Chondrocyte (in vitro differentiated cells): ENCODE measurements around the gene CSNK2A2. TPM values are rescaled to one million over a fixed set of nuclear protein-coding genes. Genes with fewer than 3 reads are reported as not detected.

Source experiments
- DNase-seq: peaks from one replicate; pipeline ENCODE4 v3.0.0; 2021; ENCODE audit warnings: mixed read lengths, low spot score
- H3K27ac Mint-ChIP-seq: one replicate; pipeline ENCODE4 v1.8.0; 2021; ENCODE audit warnings: mild to moderate bottlenecking, moderate library complexity, mixed read lengths; ENCODE audit not compliant: unreplicated experiment
- H3K27me3 Mint-ChIP-seq: 2 replicates; pipeline ENCODE4 v1.8.0; 2021; ENCODE audit warnings: low read depth, mixed read lengths
- H3K36me3 Mint-ChIP-seq: 2 replicates; pipeline ENCODE4 v1.8.0; 2021; ENCODE audit warnings: low read depth, mixed read lengths
- H3K4me1 Mint-ChIP-seq: 2 replicates; pipeline ENCODE4 v1.8.0; 2021; ENCODE audit warnings: low read depth, mild to moderate bottlenecking, mixed read lengths
- H3K4me3 Mint-ChIP-seq: one replicate; pipeline ENCODE4 v1.8.0; 2021; ENCODE audit warnings: mild to moderate bottlenecking, moderate library complexity, mixed read lengths; ENCODE audit not compliant: unreplicated experiment
- H3K9me3 Mint-ChIP-seq: 2 replicates; pipeline ENCODE4 v1.8.0; 2021; ENCODE audit warnings: low read depth, mixed read lengths
- CTCF ChIP-seq: fragments of 200-600 bp; sonication (generic); IDR thresholded peaks from 2 replicates; pipeline ENCODE4 v1.5.0; 2021; ENCODE audit warnings: antibody characterized with exemption, mild to moderate bottlenecking, moderate library complexity
- total RNA-seq: library from RNA; stranded (reverse); gene quantifications from 3 replicates; pipeline ENCODE4 v1.2.1, GENCODE V29; 2021

CSNK2A2 gene
- total RNA-seq, 1 donor from 2014 or later = 69.6 TPM

- Mint-ChIP-seq H3K9me3 (peaks cover 9% of the 10 kb centered on the region), H3K27me3 (peaks cover 30% of the 10 kb centered on the region), H3K4me1 (peaks cover 4% of the 10 kb centered on the region), H3K36me3 (peaks cover 2% of the 10 kb centered on the region), H3K4me3 (no peak overlapping the region), H3K27ac (no peak overlapping the region)
- TF ChIP-seq CTCF = no peak
- no peak for DNase-seq
These were observed 21.5 kb upstream of the CSNK2A2 start for GRCh38 chr16:58219432-58219831.

DNA sequence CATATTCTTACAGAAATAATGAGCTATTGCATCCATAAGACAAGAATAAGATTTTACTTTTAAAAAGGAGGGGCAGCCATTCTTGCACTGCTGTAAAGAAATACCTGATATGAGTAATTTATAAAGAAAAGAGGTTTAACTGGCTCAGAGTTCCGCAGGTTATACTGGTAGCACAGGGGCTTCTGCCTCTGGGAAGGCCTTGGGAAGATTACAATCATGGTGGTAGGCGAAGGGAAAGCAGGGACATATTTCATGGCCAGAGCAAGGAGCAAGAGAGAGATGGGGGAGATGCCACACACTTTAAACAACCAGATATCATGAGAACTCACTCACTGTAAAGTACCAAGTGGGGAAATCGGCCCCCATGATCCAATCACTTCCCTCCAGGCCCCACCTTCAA is 20.9 kb upstream of the CSNK2A2 start:
- Mint-ChIP-seq H3K9me3 (peaks cover 9% of the 10 kb centered on the region), H3K4me3 (no peak overlapping the region), H3K27ac (no peak overlapping the region), H3K36me3 (peaks cover 2% of the 10 kb centered on the region), H3K27me3 (peaks cover 29% of the 10 kb centered on the region), H3K4me1 (peaks cover 4% of the 10 kb centered on the region)
- no peak for DNase-seq
- no peak for TF ChIP-seq CTCF

GRCh38 chr16:58217311-58217925 is 19.5 kb upstream of the CSNK2A2 start:
- H3K9me3 Mint-ChIP-seq = peaks cover 9% of the 10 kb centered on the region
- peaks cover 40% of the 10 kb centered on the region for H3K27me3 Mint-ChIP-seq
- no peak for TF ChIP-seq CTCF
- no peak overlapping the region for H3K4me3 Mint-ChIP-seq
- no peak for DNase-seq
- H3K36me3 Mint-ChIP-seq = peaks cover 2% of the 10 kb centered on the region
- H3K27ac Mint-ChIP-seq = no peak overlapping the region
- H3K4me1 Mint-ChIP-seq = peaks cover 2% of the 10 kb centered on the region

DNA sequence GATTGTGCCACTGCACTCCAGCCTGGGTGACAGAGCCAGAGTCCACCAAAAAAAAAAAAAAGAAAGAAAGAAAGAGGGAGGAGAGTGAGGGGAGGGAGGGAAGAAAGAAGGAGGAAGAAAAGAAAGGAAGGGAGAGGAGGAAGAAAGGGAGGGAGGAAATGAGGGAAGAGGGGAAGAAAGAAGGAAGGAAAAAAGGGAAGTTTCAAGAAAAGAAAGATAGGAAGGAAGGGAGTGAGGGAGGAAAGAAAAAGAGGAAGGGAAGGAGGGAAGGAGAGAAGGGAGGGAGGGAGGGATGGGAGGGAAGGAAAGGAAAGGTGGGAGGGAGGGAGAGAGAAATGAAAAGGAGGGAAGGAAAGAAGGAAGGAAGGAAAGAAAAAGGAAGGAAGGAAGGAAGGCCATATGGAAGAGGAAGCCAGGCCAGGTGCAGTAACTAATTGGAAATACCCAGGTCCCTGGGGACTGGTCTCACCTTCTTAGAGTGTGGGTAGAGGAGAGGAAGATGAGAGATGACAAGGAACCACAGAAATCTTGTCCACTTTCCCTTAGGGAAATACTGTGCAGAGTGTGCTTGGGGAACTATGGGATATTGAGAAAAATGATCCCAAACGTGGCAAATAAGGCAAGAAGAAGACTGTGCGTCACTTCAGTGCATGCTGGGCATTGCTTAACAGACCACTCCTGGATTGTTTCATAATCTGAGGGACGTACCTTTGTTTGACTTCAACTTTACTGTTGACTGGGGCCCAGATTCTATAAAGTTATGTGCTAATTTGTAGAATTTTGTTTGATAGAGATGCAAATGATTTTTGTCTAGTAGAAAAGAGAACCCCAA is 15.1 kb upstream of the CSNK2A2 start:
- Mint-ChIP-seq H3K4me1 (no peaks in the 10 kb centered on the region), H3K36me3 (peaks cover 3% of the 10 kb centered on the region), H3K27ac (no peak overlapping the region), H3K27me3 (peaks cover 44% of the 10 kb centered on the region), H3K4me3 (no peak overlapping the region), H3K9me3 (peaks cover 6% of the 10 kb centered on the region)
- no peak for TF ChIP-seq CTCF
- DNase-seq = no peak

DNA sequence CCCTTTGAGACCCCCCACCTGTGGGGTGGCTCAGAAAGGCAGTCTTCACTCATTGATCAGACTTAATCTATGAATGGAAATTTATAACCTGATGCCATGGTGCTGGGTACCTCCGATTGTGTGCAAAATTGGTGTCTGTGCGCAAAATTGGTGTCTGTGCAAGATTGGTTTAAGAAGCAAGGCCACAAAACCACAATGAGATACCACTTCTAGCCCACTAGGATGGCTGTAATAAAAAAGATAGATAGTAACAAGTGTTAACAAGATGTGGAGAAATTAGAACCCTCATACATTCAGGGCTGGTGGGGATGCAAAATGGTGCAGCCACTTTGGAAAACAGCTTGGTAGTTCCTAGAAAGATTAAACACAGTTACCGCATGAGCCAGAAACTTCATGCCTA is 13.9 kb upstream of the CSNK2A2 start:
- peaks cover 50% of the 10 kb centered on the region for H3K27me3 Mint-ChIP-seq
- no peak overlapping the region for H3K4me3 Mint-ChIP-seq

More for the DNA sequence above, 13.9 kb upstream of the CSNK2A2 start:
- H3K27ac Mint-ChIP-seq = no peak overlapping the region
- H3K4me1 Mint-ChIP-seq = no peaks in the 10 kb centered on the region
- DNase-seq = no peak
- peaks cover under 1% of the 10 kb centered on the region for H3K9me3 Mint-ChIP-seq
- no peak for TF ChIP-seq CTCF
- peaks cover 3% of the 10 kb centered on the region for H3K36me3 Mint-ChIP-seq
